NCI-H2171 (cell line): ENCODE data around the gene IP6K3.
A peak's percentile ranks its signal among the peaks of the same experiment; 100 is the strongest.

Experiments
- DNase-seq: peaks from one replicate; lab custom pipeline; 2025; lab: John Stamatoyannopoulos, UW

The IP6K3 gene

DNA sequence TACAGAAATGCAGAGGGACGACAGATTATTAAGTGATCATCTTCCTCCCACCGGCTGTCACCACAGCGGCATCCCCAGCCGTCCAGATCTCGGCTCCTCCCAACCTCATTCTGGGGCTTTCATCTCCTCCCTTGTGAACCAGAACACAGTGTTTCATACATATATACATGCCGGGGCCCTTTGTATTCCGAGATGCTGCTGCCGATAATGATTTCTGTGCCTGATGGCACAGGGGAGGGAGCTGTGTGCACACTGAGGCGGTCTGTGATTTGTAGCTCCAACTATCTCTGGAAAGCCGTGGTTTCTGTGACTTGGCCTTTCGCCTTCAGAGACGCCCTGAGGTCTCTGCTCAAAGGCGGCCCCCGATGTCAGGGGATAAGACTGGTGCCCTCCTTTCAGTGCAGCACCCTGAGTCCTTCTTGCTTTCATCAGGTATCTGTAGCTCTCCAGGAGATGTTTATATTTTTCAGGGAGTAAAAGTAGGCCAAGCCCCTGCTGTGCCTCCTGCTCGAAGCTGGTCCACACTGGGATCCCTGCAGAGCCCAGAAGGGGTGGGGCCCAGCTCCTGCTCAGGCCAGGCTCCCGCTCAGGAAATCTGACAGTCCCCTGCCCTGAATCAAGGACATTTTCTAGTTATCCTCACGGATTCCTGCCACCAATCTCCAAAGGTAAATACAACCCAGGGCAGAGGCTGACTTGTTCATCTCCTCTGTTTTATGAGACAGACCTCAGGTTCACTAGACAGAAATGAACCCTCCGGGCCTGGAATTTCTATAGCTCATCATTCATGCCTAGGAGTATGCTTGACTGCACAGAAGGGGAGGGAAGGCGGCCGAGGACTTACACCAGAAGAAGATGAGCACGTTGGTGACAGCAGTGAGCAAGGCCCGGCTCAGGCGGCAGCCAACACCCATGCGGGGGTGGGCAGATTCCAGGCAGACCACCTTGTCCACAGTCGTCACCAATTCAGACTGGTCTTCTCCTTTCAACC is 31.0 kb upstream of the IP6K3 start:
- DNase-seq, result no peak

DNA sequence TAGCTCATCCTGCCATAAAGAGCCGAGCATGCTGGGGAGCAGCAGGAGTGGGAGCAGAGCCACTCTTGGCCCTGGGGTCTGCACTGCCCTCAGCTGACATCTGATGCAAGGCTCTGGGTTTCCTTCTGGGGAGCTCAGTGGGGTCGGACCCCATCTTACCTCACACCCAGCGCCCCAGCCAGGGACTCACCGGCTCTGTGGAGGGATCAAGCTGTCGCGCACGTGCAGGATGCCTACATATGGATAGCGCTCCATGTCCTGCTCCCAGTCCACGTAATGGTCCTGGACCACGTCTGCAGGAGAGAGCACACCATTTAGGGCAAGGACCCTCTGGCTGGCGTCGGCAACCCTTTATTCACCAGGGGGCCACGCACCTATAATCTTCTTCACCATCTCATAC is 30.1 kb upstream of the IP6K3 start:
- DNase-seq, result no peak

DNA sequence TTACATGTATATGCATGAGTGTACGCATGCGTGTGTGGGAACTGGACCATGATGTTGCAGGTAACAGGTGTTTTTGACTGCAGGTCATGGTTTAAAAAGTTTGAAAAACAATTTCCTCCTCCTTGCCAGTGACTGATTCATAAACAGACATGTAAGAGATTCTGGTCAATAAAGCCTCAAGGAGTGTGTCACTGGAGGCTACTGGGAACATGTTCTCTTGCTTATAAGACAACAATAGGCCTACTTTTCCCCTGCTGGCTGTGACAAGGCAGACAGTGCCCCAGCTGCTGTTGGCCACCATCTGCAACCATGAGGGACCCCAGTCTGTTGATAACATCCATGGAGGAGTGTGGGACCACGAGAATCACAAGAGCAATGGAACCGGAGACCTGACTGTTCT is 29.5 kb upstream of the IP6K3 start:
- DNase-seq, result no peak

DNA sequence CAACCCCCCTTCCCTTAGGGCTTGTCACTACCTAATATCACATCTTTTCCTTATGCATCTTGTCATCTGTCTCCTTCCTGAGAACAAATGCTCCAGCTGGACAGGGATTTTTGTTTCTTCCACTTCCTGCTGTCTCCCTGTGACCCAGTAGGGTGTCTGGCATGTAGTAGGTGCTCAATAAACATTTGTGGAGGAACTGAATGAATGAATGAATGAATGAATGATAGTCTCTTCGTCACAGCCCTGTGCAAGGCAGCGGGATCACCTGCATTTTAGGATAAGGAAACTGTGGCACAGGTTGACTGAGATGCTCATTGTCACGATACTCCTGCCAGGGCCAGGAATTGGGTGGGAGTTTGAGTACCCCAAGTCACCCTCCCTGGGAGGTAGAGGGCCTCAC is 28.1 kb upstream of the IP6K3 start:
- DNase-seq, result no peak

DNA sequence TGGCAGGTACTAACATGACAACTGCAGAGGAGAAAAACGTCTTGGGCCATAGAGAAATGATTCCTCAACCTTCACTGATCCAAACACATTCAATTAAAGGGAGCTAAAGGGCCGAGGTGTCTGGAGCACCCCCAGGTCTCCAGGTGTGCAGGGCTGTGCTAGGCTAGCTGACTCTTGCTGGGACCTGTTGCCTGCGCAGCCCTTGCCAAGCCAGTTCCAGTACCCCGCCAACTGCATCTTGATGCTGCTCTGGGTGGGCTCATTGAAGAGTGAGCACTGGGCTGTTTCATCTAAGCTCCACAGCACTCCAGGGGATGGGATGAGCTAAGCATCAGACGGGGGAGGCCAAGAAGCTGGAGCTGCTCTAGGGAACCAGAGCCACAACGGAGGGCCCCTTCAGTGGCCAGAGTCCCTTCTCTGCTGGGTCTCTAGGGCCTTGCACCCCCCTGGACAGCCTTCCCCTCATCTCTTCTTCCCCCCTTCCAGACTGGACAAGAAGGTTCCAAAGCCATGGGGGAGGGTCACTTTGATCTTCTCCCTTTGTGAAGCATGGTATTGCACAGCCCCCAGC is 26.3 kb upstream of the IP6K3 start:
- no peak for DNase-seq

DNA sequence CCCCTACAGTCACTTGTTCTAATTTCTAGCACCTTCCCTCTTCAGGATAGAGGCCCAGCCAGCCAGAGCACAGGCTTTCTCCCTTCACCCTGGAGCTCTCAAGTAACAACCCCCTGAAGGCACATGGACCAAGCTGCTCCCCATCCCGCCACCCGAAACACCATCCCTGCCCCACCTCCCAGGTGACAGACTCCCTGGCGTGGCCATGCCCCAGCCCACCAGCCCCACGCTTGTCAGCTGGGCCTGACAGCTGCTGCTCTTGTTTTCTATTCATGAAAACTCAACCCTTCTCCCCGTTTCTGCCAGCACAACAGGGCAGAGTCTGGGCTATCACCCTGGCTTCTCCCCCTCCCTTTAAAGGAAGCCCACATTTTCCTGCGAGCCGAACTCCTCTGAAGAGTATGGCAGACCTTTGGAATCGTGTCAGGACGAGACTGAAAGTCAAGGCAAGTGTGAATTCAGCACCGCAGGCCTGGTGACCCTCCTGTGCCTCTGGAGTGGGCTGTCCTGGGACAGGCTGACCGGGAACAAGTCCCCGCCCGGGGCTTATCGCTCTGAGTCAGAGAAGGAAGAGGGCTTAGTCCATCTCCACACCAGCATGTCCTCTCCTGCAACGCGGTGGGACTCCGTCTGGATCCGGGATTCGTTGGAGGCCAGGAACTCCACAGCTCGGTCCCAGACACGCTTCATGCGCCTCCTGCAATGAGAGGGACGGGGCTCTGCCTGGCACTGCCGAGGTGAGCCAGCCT is 25.6 kb upstream of the IP6K3 start:
- DNase-seq, result no peak

DNA sequence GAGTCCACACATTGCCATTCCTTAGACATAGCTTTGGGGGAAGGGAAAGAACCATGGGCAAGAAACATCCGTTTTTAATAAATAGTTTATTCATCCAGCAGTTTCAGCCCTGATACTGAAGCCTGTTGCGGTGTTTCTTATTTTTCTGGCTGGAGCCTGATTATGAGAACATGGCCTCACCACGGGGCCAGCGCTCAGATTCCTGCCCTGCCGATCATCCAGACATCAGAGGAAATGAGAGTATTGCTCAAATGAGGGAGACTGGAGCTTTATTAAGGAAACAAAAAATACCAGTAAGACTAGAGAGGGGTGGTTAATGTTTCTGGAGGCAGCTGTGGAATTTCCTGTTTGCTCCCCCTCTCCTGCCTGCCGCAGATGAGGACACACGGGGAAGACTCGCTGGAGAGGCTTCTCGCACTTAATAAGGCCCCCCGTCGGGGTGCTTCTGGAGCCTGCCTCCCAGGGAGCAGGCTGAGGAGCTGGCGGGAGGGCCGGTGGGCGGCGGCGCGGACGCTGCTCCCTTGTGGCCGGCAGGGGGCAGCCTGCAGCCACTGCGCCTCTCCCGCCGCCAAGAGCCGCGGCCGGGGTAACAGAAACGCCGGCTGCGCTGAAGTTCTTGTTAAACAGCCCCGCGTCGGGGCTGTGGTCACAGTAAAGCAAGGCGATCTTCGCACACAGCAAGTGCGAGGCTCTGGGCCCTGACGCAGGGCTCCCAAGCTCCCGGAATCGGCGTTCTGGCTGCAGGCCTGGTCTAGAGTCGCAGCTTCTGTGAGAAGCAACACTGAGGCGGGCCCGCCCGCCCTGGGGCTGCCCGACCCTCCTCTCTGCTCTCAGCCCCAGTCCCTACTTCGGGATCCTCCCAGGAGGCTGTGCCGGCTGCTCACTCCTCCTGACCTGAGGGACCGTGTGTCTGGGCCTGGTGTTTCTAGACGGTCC is 24.7 kb upstream of the IP6K3 start:
- peak; percentile 83 for DNase-seq

DNA sequence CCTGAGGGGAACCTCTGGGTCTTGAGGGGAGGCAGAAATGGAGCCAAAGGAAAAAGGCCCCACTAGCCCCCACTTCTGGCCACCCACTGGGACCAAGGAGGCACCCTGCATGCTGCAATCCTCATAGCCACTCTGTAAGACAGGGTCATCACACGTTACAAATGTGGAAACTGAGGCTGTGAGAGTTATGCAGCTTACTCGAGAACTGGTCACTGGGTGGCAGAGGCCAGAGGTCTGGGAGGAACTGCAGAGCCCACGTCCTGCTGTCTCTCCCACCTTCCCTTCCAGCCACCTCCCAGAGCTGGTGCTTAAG is 24.1 kb upstream of the IP6K3 start:
- no peak for DNase-seq

DNA sequence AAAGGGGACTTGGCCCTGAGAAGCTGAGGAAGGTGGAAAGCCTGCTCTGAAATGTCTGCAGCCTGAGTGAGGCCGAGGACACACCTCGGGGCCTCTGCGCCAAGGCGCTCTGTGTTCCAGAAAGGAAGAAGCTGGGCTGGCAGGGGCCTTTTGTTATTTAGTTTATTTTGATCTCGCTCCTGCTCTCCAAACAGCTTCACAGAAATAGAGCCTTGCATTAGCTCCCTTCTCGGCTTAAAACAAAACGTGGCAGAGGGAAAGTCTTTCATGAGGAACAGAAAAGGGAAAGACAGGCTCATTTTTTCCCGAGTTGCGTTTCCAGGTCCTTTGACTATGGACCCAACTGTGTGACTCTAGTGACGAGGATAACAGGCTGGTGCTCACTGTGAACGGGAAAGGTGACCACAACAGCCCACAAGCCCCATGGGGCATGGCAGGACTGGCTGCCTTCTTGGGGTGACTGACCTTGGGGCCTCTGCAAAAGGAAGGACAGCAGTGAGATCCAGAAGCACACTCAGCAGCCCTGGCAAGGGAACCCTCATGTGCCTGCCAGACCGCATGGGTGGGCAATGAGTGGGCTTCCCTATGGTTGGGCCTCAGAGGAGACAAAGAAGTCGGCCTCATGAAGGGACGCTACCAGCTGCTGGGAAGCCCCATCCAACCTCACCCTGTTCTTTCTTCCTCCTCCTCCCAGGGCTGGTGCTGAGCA is 23.6 kb upstream of the IP6K3 start:
- no peak for DNase-seq

DNA sequence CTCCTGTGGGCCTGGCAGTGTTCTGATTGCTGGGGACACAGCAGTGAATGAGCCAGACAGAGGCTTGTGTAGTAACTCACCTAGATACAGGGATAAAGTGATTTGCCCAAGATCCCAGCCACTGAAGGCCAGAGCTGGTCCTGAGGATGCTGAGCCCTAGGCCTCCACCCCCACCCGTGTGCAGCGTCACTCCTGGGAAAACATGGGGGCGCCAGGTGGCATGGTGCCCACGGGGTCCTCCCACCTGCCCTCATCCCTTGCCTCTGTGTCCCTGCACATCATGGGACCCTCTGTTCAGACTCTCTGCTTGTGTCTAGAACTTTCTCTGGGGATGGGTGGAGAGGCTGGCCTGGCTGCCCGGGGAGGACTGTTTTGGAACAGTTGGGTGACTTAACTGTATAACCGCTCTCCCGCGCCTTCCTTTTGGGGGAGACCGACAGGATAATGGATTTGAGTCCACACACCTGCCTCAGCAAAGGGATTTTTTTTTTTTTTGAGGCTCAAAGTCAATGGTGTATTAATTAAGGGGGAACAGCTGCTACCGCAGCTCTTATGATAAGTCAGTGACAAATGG is 22.6 kb upstream of the IP6K3 start:
- DNase-seq, result peak; percentile 78

DNA sequence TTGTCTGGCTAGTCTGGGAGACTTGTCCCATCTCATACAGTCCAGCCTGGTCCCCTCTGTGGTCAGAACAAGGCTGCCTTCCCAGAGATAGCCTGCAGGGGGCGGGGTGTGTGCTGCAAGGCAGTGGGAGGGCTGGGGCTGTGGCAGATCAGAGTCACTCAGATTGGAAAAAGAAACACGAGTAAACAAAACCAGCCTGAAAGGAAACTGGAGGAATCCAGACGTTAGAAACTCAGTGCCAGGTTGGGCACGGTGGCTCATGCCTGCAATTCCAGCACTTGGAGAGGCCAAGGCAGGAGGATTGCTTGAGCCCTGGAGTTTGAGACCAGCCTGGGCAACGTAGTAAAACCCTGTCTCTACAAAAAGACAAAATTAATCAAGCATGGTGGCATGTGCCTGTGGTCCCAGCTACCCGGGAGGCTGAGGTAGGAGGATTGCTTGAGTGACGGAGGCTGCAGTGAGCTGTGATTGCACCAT is 22.0 kb upstream of the IP6K3 start:
- no peak for DNase-seq

DNA sequence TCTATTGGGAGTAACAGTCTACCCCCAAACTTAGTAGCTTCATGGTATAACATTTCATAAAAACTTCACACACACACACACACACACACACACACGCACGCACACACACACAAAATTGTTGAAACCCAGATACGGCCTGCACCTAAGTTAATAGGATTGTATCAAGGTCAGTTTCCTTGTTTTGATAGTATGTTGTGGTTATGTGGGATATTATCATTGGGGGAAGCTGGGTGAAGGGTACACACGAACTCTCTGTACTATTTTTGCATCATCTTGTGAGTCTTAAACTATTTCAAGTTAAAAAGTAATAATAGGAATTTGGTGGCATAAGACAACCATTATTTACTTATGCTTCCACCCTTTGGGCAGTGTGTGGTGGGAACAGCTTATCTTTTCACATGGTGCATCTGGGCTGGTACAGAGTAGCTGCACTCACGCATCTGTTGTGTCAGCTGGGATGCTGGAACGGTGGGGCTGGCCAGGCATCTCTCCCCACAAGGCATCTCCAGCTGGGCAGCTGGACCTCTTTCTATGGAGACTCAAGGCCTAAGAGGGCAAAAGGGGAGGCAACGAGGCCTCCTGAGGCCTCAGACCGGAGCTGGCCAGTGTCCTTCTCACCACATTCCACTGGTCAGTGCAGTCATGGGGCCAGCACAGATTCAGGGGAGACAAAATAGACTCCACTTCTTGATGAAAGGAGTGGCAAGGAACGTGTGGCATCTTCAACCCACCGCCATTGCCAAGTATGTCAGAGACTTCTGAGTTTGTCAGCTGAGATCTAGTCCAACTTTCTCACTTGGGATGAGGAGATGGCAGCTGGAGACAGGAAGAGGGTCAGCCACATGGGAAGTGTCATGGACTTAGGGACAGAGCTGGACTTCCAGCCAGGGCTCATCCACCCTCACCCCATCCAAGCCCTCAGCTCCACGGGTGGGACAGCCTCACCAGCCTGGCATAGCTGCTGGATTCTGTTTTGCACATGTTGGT is 20.5 kb upstream of the IP6K3 start:
- DNase-seq, result no peak

DNA sequence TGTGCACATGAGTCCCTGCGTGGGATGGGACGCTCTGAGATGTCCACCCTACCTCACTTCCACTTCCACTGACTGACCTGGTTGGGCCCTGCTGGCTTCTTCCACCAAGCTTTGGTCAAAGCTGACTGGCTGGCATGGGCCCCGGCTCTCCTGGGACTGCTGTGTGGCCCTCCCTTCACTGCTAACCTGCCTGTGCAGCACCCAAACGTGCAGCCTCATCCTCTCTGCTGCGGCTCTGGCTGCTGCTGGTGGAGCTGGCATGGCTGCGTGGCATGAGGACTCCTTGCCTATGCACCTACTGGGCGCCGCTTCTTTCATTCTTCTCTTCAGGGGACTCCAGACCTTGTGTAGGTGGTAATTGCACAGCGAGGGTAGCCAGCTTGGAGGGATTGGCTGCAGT is 18.7 kb upstream of the IP6K3 start:
- no peak for DNase-seq

DNA sequence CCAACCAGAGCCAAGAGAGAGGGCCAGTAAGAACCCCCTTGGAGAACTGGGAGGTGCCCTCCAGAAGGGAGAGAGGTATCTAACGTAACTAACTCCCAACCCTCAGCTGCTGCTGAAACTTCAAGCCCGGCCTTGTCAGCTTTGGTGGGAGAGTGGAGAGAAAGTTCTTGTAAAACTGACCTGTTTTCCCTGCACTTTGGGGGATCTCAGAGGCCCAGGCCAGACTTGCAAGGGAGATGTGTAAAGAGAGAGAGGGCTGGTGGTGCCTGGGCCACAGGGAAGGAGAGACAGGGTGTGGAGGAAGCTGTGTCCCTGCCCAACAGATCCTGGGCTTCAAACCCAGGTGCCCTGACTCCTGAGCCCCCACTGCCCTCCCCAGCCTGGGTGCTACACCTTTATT is 17.3 kb upstream of the IP6K3 start:
- no peak for DNase-seq

DNA sequence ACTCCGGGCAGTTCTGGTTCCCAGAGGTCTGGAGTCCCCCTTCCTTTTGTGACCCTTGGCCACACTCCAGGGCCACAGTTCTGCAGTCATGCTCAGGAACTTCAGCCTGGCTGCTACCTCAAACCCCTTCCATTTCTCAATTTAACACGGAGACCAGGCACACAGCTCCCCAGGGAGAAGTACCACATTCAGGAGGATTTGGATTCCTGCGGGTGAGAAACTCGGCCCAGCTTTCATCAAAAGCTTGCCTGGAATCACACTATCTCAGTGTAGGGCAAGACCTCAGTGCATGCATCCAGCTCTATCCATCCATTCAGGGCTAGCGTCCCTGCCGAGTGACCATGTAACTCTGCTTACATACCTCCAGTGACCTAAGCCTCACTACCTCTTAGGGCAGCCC is 16.8 kb upstream of the IP6K3 start:
- no peak for DNase-seq

DNA sequence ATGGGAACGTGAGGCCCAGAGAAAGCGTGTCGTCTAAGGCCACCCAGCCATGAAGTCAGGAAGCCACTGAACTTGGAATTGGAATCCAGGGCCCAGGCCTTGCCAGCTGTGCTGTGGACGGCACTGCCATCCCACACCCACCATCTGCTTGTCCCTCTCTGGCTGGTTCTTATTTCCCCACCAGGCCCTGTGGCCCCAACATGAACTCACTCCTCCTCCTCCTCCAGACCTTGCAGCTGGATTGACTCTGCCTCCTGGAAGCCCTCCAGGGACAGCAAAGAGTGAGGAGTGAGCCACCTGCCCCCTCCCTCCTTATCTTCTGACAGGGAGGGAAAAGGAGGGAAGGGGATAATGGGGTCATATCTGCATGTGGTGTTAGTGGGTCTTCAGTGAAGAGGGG is 16.0 kb upstream of the IP6K3 start:
- no peak for DNase-seq

DNA sequence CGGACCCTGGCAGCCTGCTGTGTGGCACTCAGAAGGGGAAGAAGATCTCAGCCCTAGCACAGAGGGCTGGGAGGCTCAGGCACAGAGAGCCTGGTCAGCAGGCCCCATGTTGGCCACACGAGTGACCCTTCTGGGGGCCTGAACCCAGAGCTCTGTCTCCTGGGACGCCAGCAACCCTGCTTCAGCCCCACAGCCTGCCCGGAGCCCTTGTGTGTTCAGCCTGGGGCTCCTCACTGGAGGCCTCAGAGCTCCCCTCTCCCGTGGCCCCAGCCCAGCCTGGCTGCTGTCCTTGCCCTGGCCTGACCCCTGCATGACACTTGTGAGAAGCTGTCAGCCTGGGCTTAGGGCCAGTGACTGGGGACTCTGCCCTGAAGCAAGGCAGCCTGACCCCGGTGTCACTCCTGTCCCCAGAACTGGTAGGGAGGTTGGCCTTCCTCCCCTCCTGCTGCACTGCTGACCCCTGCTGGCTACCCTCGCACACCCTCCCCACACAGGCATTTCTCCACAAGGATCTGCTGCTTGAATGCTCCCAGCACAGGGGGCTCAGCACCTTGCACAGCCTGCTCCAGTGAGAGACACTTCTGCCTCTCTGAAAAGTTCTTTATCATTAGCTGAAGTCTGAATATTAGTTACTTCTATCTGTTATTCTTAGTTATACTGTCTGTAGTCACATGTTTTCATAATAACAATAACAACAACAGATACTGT is 15.4 kb upstream of the IP6K3 start:
- no peak for DNase-seq

DNA sequence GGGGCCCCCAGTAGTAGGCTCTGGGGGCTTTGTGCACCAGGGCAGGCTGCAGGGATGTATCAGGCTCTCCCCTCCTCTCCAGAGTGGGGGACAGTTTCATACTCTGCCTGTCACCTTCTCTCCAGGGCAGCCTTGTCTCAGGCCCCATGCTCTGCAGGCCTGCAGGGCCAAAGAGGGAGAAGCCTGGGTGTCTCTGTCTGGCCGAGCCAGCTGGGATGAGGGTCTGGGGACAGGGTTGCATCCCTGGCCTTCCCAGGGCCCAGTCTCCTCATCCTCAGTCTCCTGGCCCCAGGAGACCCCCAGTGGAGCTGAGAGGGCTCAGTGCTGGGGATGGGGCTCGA is 14.8 kb upstream of the IP6K3 start:
- no peak for DNase-seq
